ENCODE data around the gene INHBA.

- TF ChIP-seq, protein P1, sequence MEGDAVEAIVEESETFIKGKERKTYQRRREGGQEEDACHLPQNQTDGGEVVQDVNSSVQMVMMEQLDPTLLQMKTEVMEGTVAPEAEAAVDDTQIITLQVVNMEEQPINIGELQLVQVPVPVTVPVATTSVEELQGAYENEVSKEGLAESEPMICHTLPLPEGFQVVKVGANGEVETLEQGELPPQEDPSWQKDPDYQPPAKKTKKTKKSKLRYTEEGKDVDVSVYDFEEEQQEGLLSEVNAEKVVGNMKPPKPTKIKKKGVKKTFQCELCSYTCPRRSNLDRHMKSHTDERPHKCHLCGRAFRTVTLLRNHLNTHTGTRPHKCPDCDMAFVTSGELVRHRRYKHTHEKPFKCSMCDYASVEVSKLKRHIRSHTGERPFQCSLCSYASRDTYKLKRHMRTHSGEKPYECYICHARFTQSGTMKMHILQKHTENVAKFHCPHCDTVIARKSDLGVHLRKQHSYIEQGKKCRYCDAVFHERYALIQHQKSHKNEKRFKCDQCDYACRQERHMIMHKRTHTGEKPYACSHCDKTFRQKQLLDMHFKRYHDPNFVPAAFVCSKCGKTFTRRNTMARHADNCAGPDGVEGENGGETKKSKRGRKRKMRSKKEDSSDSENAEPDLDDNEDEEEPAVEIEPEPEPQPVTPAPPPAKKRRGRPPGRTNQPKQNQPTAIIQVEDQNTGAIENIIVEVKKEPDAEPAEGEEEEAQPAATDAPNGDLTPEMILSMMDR (conservative IDR thresholded peaks at IDR 0.05; ENCODE audit: low read depth, low read length) = no peak
- TF ChIP-seq RFX5 (IDR thresholded peaks at IDR 0.05; ENCODE audit: low read depth, low read length) = no peak
- no peak for TF ChIP-seq POLR2A (IDR thresholded peaks at IDR 0.05; ENCODE audit: low read depth, low read length)
- TF ChIP-seq MAFK (IDR thresholded peaks at IDR 0.05; ENCODE audit: low read depth, low read length) = no peak
- TF ChIP-seq BHLHE40 (IDR thresholded peaks at IDR 0.05; ENCODE audit: low read depth, low read length) = no peak
- TF ChIP-seq, protein P2, sequence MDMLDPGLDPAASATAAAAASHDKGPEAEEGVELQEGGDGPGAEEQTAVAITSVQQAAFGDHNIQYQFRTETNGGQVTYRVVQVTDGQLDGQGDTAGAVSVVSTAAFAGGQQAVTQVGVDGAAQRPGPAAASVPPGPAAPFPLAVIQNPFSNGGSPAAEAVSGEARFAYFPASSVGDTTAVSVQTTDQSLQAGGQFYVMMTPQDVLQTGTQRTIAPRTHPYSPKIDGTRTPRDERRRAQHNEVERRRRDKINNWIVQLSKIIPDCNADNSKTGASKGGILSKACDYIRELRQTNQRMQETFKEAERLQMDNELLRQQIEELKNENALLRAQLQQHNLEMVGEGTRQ (IDR thresholded peaks at IDR 0.05; ENCODE audit: low read depth, low read length) = no peak
- no peak for TF ChIP-seq RAD21 (IDR thresholded peaks at IDR 0.05; ENCODE audit: low read length)
These were observed 59.3 kb downstream of the INHBA start for GRCh38 chr7:41643616-41644015.

Measured in IMR-90 (cell line).